ENCODE measurements around the gene LYPD5. TPM values are rescaled to one million over a fixed set of nuclear protein-coding genes. Genes with fewer than 3 reads are reported as not detected.

LYPD5 gene, protein sequence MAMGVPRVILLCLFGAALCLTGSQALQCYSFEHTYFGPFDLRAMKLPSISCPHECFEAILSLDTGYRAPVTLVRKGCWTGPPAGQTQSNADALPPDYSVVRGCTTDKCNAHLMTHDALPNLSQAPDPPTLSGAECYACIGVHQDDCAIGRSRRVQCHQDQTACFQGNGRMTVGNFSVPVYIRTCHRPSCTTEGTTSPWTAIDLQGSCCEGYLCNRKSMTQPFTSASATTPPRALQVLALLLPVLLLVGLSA
- polyA plus RNA-seq (2011; rRNA removed) (0.12 and 0.16 TPM in 2 replicates), polyA plus RNA-seq (2017; fragmentation: RNase III; extraction: RNeasy Plus Mini Kit Qiagen cat#74134 plus additional on column Dnase treatment) (0.09 to 0.22 TPM (median 0.18 TPM) in 3 replicates), polyA minus RNA-seq (2011; rRNA and poly(A)+ RNA removed) (0.37 and 1.0 TPM in 2 replicates)
- polyA plus RNA-seq (2012; cell fraction: cytosol; rRNA removed): 0.15 and 0.19 TPM in 2 replicates
- polyA plus RNA-seq (2012; cell fraction: nucleus; rRNA removed): 0.28 and 0.33 TPM in 2 replicates

DNA sequence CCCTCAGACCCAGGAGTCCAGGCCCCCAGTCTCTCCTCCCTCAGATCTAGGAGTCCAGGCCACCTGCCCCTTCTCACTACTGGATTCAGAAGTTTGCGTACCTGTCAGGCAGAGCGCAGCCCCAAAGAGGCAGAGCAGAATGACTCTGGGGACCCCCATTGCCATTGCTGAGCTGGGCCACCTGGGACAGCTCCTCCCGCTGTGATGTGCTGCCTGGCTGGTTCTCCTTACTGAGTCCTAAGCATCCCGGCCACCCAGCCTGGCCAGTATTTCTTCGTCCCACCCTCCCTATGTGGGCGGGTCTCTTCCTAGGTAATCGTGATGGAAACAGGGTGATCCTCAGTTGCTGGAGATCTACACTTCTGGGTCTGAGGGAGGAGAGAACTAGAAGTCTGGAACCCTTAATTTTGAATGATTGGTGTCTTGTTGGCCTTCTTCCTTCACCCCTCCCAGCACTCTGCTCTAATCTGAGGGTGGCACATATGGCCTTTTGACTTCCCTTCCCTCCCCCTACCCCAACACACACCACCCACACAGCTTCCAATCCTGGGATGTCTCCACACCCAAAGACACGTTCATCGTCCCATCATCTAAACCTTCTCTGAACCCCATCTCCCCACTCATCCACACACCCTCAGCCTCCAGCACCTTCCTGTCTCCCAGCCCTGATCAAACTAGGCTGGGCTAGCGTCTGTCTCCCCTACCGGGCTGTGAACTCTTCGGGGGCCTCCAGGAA lies at the start of gene LYPD5:
TSS of gene LYPD5 (minus strand) at position 232 of the 736 bp plus-strand sequence. CDS start at position 165, 67 bp downstream.
- 50% methylated on average over 12 of the region's 12 CpGs for WGBS (ENCODE audit: missing lambda C conversion rate)
- ChIA-PET POLR2A (no interaction called here), CTCF (interaction anchor here (1.2 kb wide), 1 partner anchor 57 kb away, joined by 3 read pairs; no protein-coding TSS in a partner anchor)
- TF ChIP-seq ZNF302 (CRISPR knock-in tag; IDR thresholded peaks at IDR 0.05) (no peak), CHD4 (IDR thresholded peaks at IDR 0.05; ENCODE audit: borderline replicate concordance) (no peak), RARB (CRISPR knock-in tag; IDR thresholded peaks at IDR 0.05) (no peak), HOXB13 (CRISPR knock-in tag; IDR thresholded peaks at IDR 0.05; ENCODE audit: low read depth) (no peak), EHMT2 (IDR thresholded peaks at IDR 0.05; ENCODE audit: low read depth) (no peak), HEYL (CRISPR knock-in tag; IDR thresholded peaks at IDR 0.05) (no peak), SMC3 (IDR thresholded peaks at IDR 0.05) (no peak)
- TF ChIP-seq, protein P1, sequence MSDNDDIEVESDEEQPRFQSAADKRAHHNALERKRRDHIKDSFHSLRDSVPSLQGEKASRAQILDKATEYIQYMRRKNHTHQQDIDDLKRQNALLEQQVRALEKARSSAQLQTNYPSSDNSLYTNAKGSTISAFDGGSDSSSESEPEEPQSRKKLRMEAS (IDR thresholded peaks at IDR 0.05): no peak
- TF ChIP-seq, protein P2, sequence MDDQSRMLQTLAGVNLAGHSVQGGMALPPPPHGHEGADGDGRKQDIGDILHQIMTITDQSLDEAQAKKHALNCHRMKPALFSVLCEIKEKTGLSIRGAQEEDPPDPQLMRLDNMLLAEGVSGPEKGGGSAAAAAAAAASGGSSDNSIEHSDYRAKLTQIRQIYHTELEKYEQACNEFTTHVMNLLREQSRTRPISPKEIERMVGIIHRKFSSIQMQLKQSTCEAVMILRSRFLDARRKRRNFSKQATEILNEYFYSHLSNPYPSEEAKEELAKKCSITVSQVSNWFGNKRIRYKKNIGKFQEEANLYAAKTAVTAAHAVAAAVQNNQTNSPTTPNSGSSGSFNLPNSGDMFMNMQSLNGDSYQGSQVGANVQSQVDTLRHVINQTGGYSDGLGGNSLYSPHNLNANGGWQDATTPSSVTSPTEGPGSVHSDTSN (IDR thresholded peaks at IDR 0.05): no peak
- TF ChIP-seq, protein P3, sequence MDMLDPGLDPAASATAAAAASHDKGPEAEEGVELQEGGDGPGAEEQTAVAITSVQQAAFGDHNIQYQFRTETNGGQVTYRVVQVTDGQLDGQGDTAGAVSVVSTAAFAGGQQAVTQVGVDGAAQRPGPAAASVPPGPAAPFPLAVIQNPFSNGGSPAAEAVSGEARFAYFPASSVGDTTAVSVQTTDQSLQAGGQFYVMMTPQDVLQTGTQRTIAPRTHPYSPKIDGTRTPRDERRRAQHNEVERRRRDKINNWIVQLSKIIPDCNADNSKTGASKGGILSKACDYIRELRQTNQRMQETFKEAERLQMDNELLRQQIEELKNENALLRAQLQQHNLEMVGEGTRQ (IDR thresholded peaks at IDR 0.05): no peak
- H3K9me3 ChIP-seq: no peaks in the 10 kb centered on the region
- H3K4me1 ChIP-seq: 0 out of 3 replicates have a peak, but pooled peaks cover 4% of the 10 kb centered on the region
- no peak within 1 kb of the TSS for H3K4me3 ChIP-seq
- H3K4me2 ChIP-seq: no peak within 1 kb of the TSS
- ATAC-seq (no peak), DNase-seq (ENCODE audit: low read depth in 1 of 2, low spot score in 1 of 2) (no peak), FAIRE-seq (no peak)
- H3K27ac ChIP-seq: no peak within 1 kb of the TSS

DNA sequence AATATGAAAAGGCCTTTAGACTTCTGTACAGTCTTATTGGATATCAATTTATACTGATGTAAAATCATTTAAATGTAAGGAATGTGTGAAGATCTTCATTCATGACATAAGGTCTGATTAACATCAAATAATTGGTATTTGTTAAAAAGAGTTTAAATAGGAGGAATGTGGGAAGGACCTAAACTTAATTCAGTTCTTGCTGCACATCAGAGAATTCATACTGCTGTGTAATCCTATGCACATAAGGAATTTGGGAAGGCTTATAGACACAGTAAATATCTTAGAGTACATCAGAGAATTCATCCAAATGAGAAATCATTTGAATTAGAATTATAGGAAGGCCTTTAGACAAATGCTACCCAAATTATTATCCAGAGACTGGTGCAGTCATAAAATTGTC lies 46.6 kb upstream of the LYPD5 start:
- FAIRE-seq: peak; percentile 59
- no peak overlapping the region for H3K4me3 ChIP-seq
- CTCF ChIA-PET: no interaction called here
- ATAC-seq: no peak
- TF ChIP-seq CEBPB (IDR thresholded peaks at IDR 0.05): no peak
- TF ChIP-seq SREBF2 (IDR thresholded peaks at IDR 0.05): no peak
- no peak for TF ChIP-seq HEYL (CRISPR knock-in tag; IDR thresholded peaks at IDR 0.05)
- no peak for TF ChIP-seq ZNF302 (CRISPR knock-in tag; IDR thresholded peaks at IDR 0.05)
- TF ChIP-seq POLR2AphosphoS2 (conservative IDR thresholded peaks at IDR 0.05; ENCODE audit: low read length): no peak
- TF ChIP-seq, protein P4, sequence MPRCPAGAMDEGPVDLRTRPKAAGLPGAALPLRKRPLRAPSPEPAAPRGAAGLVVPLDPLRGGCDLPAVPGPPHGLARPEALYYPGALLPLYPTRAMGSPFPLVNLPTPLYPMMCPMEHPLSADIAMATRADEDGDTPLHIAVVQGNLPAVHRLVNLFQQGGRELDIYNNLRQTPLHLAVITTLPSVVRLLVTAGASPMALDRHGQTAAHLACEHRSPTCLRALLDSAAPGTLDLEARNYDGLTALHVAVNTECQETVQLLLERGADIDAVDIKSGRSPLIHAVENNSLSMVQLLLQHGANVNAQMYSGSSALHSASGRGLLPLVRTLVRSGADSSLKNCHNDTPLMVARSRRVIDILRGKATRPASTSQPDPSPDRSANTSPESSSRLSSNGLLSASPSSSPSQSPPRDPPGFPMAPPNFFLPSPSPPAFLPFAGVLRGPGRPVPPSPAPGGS (IDR thresholded peaks at IDR 0.05): no peak
- no peak for TF ChIP-seq MYC (IDR thresholded peaks at IDR 0.05; ENCODE audit: borderline replicate concordance, low read length)
- no peak for TF ChIP-seq NFE2L2 (conservative IDR thresholded peaks at IDR 0.05; ENCODE audit: low read length)
- no peak for TF ChIP-seq EHMT2 (IDR thresholded peaks at IDR 0.05; ENCODE audit: low read depth)
- no peak for TF ChIP-seq JUNB (IDR thresholded peaks at IDR 0.05)
- TF ChIP-seq ZFP36 (IDR thresholded peaks at IDR 0.05; ENCODE audit: borderline replicate concordance, partially characterized antibody): no peak
- TF ChIP-seq MAFK (IDR thresholded peaks at IDR 0.05; ENCODE audit: partially characterized antibody): no peak
- TF ChIP-seq RAD21 (conservative IDR thresholded peaks at IDR 0.05 in 1 of 2, IDR thresholded peaks at IDR 0.05 in 1 of 2): no peak
- no peak for TF ChIP-seq HOXB5 (CRISPR knock-in tag; IDR thresholded peaks at IDR 0.05)
- no peak for TF ChIP-seq FOSL2 (IDR thresholded peaks at IDR 0.05)
- no peak for TF ChIP-seq FOSL2 (CRISPR knock-in tag; IDR thresholded peaks at IDR 0.05)
- no peak for TF ChIP-seq RCOR1 (IDR thresholded peaks at IDR 0.05; ENCODE audit: low read depth, low read length)
- no peak for TF ChIP-seq PHF8 (IDR thresholded peaks at IDR 0.05; ENCODE audit: borderline replicate concordance, low read depth)
- TF ChIP-seq, protein P5, sequence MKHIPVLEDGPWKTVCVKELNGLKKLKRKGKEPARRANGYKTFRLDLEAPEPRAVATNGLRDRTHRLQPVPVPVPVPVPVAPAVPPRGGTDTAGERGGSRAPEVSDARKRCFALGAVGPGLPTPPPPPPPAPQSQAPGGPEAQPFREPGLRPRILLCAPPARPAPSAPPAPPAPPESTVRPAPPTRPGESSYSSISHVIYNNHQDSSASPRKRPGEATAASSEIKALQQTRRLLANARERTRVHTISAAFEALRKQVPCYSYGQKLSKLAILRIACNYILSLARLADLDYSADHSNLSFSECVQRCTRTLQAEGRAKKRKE (CRISPR knock-in tag; IDR thresholded peaks at IDR 0.05; ENCODE audit: low read depth): no peak
- no peak overlapping the region for H3K4me2 ChIP-seq
- POLR2A ChIA-PET: no interaction called here
- no peak for DNase-seq (ENCODE audit: low read depth in 1 of 2, low spot score in 1 of 2)
- H3K27ac ChIP-seq: no peak overlapping the region
- H3K4me1 ChIP-seq: no peaks in the 10 kb centered on the region
- H3K9me3 ChIP-seq: peaks cover 92% of the 10 kb centered on the region
